ENCODE measurements around the gene CDSN. TPM values are rescaled to one million over a fixed set of nuclear protein-coding genes. Genes with fewer than 3 reads are reported as not detected.
A peak's percentile ranks its signal among the peaks of the same experiment; 100 is the strongest.
"Not testable (repeated sequence)": the region's sequence is repeated elsewhere in the genome, so short reads cannot be mapped to it uniquely, and the experiment has no call there.

CDSN gene, protein sequence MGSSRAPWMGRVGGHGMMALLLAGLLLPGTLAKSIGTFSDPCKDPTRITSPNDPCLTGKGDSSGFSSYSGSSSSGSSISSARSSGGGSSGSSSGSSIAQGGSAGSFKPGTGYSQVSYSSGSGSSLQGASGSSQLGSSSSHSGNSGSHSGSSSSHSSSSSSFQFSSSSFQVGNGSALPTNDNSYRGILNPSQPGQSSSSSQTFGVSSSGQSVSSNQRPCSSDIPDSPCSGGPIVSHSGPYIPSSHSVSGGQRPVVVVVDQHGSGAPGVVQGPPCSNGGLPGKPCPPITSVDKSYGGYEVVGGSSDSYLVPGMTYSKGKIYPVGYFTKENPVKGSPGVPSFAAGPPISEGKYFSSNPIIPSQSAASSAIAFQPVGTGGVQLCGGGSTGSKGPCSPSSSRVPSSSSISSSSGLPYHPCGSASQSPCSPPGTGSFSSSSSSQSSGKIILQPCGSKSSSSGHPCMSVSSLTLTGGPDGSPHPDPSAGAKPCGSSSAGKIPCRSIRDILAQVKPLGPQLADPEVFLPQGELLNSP
- not detected for total RNA-seq
- long read RNA-seq, partial matches to known transcripts, result 0 of 1 reads
- long read RNA-seq, other reads (novel, unspliced or antisense), result 1 of 1 reads

- ATAC-seq (no peak), DNase-seq (no peak)
- intact Hi-C loops (cut with micrococcal nuclease), result no loop called here
Measured at GRCh38 chr6:31120151-31120915, at the start of gene CDSN. Gene CDSN (minus strand): TSS chr6:31120446. CDS start chr6:31120419, 27 bp downstream.

GRCh38 chr6:31169123-31169857 is 49.0 kb upstream of the CDSN start:
- ATAC-seq, result no peak
- DNase-seq, result no peak
- intact Hi-C loops (cut with micrococcal nuclease), result no loop called here

DNA sequence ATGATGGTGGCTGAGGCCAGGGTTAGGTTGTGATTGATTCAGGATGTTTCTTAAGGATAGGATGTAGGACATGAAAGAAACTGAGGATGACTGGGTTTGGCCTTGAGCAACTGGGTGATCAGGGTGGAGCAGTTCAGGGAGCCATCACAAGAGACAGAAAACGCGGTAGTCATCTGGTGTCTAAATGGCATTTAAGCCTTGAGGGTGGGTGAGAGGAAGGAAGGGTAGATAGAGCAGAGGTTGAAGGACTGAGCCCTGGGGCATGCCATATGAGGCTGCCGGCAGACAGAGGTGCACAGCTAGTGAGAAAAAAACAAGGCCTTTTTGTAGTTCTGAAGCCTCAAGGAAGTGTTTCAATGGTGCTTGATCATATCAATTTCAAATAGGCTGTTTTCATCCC is 48.4 kb upstream of the CDSN start:
- DNase-seq (no peak), ATAC-seq (no peak)
- intact Hi-C loops (cut with micrococcal nuclease), result no loop called here

- intact Hi-C loops (cut with micrococcal nuclease), result no loop called here
- no peak for DNase-seq
- no peak for ATAC-seq
Measured at GRCh38 chr6:31165986-31166385, 45.7 kb upstream of the CDSN start.

- ATAC-seq; DNase-seq; intact Hi-C loops (cut with micrococcal nuclease): not testable (repeated sequence)
Measured at GRCh38 chr6:31165064-31165832, 45.0 kb upstream of the CDSN start.

DNA sequence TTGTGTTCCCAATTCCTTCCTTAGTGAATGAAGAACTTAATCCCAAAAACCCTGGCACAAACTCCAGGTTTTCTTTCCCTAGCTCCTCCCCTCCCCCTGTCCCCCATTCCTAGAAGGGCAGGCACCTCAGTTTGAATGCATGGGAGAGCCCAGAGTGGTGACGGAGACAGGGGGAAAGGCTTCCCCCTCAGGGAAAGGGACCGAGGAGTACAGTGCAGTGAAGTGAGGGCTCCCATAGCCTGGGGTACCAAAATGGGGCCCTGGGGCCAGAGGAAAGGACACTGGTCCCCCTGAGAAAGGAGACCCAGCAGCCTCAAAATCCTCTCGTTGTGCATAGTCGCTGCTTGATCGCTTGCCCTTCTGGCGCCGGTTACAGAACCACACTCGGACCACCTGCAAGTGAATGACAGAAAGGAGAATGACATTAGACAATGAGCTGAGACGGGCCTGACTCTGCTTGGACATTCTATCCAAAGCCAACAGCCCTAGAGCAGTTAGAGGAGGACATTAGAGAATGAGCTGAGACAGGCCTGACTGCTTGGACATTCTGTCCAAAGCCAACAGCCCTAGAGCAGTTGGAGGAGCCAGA is 44.3 kb upstream of the CDSN start:
- ATAC-seq; intact Hi-C loops (cut with micrococcal nuclease): not testable (repeated sequence)

GRCh38 chr6:31163922-31164321 is 43.7 kb upstream of the CDSN start:
- ATAC-seq (peak; percentile 78), DNase-seq (no peak)
- intact Hi-C loops (cut with micrococcal nuclease), result no loop called here

More for the DNA sequence above, 44.3 kb upstream of the CDSN start:
- DNase-seq, result not testable (repeated sequence)

GRCh38 chr6:31162463-31163165 is 42.4 kb upstream of the CDSN start:
- ATAC-seq (no peak), DNase-seq (no peak)
- intact Hi-C loops (cut with micrococcal nuclease), result no loop called here

- DNase-seq (no peak), ATAC-seq (no peak)
- intact Hi-C loops (cut with micrococcal nuclease), result no loop called here
Measured at GRCh38 chr6:31161216-31162126, 41.2 kb upstream of the CDSN start.

DNA sequence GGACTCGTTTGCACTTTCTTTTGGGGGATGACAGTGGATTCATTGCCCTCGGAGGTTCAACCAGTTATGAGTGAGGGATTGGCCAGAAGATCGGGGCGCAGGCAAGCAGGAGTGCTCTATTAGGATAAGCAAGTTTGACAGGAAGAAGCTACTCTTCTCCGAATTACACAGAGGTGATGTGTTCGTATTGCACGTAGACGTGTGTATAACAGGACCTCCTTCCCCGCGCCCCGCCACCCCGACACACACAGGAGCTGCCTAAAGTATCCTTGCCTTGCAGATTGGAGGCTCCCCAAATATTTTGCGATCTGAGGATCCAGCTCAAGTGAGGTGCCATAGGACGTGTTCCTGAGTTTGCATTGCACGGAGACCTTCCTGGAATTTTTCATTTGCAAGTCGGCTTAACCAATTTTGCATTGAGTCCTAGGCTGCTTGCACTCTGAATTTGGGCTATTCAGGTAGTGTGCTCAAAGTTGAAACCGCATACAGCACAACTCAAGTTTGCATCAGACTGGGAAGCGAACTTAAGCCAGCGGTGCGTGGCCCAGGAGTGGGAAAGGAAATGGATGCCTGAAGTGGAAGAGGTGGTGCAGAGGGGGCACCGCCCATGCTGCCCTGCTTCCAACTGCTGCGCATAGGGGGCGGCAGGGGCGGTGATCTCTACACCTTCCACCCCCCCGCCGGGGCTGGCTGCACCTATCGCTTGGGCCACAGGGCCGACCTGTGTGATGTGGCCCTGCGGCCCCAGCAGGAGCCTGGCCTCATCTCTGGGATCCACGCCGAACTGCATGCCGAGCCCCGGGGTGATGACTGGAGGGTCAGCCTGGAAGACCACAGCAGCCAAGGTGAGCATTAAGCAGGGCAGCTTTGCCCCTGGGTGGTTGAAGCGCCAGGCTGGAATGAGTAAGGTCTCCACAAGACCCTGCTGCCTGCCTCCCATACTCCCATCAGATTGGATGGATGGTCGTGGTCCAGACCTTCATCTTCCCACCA is 38.9 kb upstream of the CDSN start:
- no peak for ATAC-seq
- intact Hi-C loops (cut with micrococcal nuclease), result no loop called here
- no peak for DNase-seq

- intact Hi-C loops (cut with micrococcal nuclease), result no loop called here
- DNase-seq (peak; percentile 99), ATAC-seq (peak; percentile 96)
Measured at GRCh38 chr6:31158140-31158862, 38.1 kb upstream of the CDSN start, which contains the start of gene TCF19. Gene TCF19 (plus strand): TSS chr6:31158589. CDS start chr6:31159470, 881 bp downstream.

- ATAC-seq (peak; percentile 40), DNase-seq (no peak)
- intact Hi-C loops (cut with micrococcal nuclease), result no loop called here
Measured at GRCh38 chr6:31157513-31158139, 37.4 kb upstream of the CDSN start, which contains the start of gene CCHCR1. Gene CCHCR1 (minus strand): TSS chr6:31157802. CDS start chr6:31157600, 202 bp downstream.

GRCh38 chr6:31156641-31157040 is 36.4 kb upstream of the CDSN start:
- intact Hi-C loops (cut with micrococcal nuclease), result no loop called here
- ATAC-seq, result no peak
- no peak for DNase-seq

DNA sequence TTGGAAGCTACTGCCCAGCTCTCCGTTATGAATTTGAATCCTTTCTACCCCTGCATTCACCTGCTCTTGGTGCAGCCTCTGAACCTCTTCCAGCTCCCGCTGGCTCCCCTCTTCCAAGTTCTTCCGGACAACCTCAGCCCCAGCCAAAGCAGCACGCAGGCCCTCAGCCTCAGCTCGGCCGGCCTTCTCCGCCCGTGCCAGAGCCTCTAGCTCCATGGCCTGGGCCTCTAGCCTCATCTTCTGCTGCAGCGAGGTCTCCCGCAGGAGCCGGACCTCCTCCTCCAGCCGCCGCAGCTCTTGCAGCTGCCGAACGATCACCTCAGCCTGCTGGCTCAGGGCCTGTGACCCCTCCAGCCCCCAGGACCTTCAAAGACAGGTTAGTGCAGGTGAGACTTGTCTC is 34.2 kb upstream of the CDSN start:
- DNase-seq (no peak), ATAC-seq (no peak)
- intact Hi-C loops (cut with micrococcal nuclease), result no loop called here
